SIG-M5 (cell line): ENCODE measurements around the gene LEMD1.
A peak's percentile ranks its signal among the peaks of the same experiment; 100 is the strongest.
"Not testable (repeated sequence)": the region's sequence is repeated elsewhere in the genome, so short reads cannot be mapped to it uniquely, and the experiment has no call there.

Experiments used
- DNase-seq: peaks from one replicate; lab custom pipeline; 2025; lab: John Stamatoyannopoulos, UW

LEMD1 gene

GRCh38 chr1:205446828-205447227, 25.0 kb upstream of the LEMD1 start:
- DNase-seq: no peak

GRCh38 chr1:205445646-205445935, 23.7 kb upstream of the LEMD1 start:
- DNase-seq: no peak

GRCh38 chr1:205444931-205445645, 23.2 kb upstream of the LEMD1 start:
- no peak for DNase-seq

- no peak for DNase-seq
These were observed 22.6 kb upstream of the LEMD1 start for GRCh38 chr1:205444300-205444930.

- DNase-seq: no peak
These were observed 21.9 kb upstream of the LEMD1 start for GRCh38 chr1:205443585-205444299.

- DNase-seq: no peak
These were observed 20.3 kb upstream of the LEMD1 start for GRCh38 chr1:205442051-205442725.

GRCh38 chr1:205441716-205442050, 19.8 kb upstream of the LEMD1 start:
- no peak for DNase-seq

GRCh38 chr1:205441318-205441633, 19.4 kb upstream of the LEMD1 start:
- no peak for DNase-seq

- peak; percentile 48 for DNase-seq
These were observed 18.8 kb upstream of the LEMD1 start for GRCh38 chr1:205440476-205441317.

GRCh38 chr1:205440121-205440475, 18.2 kb upstream of the LEMD1 start:
- no peak for DNase-seq

- no peak for DNase-seq
These were observed 16.6 kb upstream of the LEMD1 start for GRCh38 chr1:205438213-205439158.

GRCh38 chr1:205437570-205437969, 15.7 kb upstream of the LEMD1 start:
- DNase-seq: no peak

GRCh38 chr1:205436776-205437410, 15.0 kb upstream of the LEMD1 start:
- no peak for DNase-seq

- DNase-seq: no peak
These were observed 14.0 kb upstream of the LEMD1 start for GRCh38 chr1:205435578-205436573.

GRCh38 chr1:205434738-205435137, 12.9 kb upstream of the LEMD1 start:
- no peak for DNase-seq

GRCh38 chr1:205432692-205433091, 10.8 kb upstream of the LEMD1 start:
- DNase-seq: not testable (repeated sequence)

GRCh38 chr1:205432116-205432515, 10.3 kb upstream of the LEMD1 start:
- no peak for DNase-seq

- DNase-seq: no peak
These were observed 8.9 kb upstream of the LEMD1 start for GRCh38 chr1:205430696-205431305.
